NCI-H1092 (cell line): Measurements from ENCODE around the gene GAK.

ENCODE experiments used
- DNase-seq: peaks from one replicate; lab custom pipeline; 2025; lab: John Stamatoyannopoulos, UW

The GAK gene

GRCh38 chr4:828641-829271, 103.4 kb downstream of the GAK start:
- DNase-seq: no peak

GRCh38 chr4:827209-828081, 104.7 kb downstream of the GAK start:
- DNase-seq: no peak

GRCh38 chr4:826508-827208, 105.5 kb downstream of the GAK start:
- DNase-seq: no peak

GRCh38 chr4:825971-826330, 106.2 kb downstream of the GAK start, which contains the start of gene CPLX1:
Gene CPLX1 (minus strand): TSS chr4:826129. CDS start chr4:824522, 1,607 bp downstream.
- DNase-seq: peak; percentile 39

GRCh38 chr4:825063-825970, 106.8 kb downstream of the GAK start:
- no peak for DNase-seq

- DNase-seq: no peak
Observed at GRCh38 chr4:824461-825062, 107.6 kb downstream of the GAK start.

GRCh38 chr4:823761-824460, 108.2 kb downstream of the GAK start:
- no peak for DNase-seq

- DNase-seq: no peak
Observed at GRCh38 chr4:823176-823760, 108.8 kb downstream of the GAK start.

GRCh38 chr4:822361-823175, 109.5 kb downstream of the GAK start:
- no peak for DNase-seq

GRCh38 chr4:821631-822030, 110.5 kb downstream of the GAK start:
- DNase-seq: no peak

GRCh38 chr4:821181-821591, 110.9 kb downstream of the GAK start:
- no peak for DNase-seq

GRCh38 chr4:820230-821172, 111.6 kb downstream of the GAK start:
- no peak for DNase-seq

- no peak for DNase-seq
Observed at GRCh38 chr4:819401-820229, 112.5 kb downstream of the GAK start.

- no peak for DNase-seq
Observed at GRCh38 chr4:818106-818921, 113.8 kb downstream of the GAK start.

GRCh38 chr4:815464-816146, 116.5 kb downstream of the GAK start:
- DNase-seq: peak; percentile 39

GRCh38 chr4:814312-814850, 117.7 kb downstream of the GAK start:
- DNase-seq: no peak
